Chondrocyte (in vitro differentiated cells): ENCODE results near the gene ASCC1. TPM values are rescaled to one million over a fixed set of nuclear protein-coding genes. Genes with fewer than 3 reads are reported as not detected.
A peak's percentile ranks its signal among the peaks of the same experiment; 100 is the strongest.
"Not testable (repeated sequence)": the region's sequence is repeated elsewhere in the genome, so short reads cannot be mapped to it uniquely, and the experiment has no call there.

Experiments used
- DNase-seq: peaks from one replicate; pipeline ENCODE4 v3.0.0; 2021; ENCODE audit warnings: mixed read lengths, low spot score
- H3K27ac Mint-ChIP-seq: one replicate; pipeline ENCODE4 v1.8.0; 2021; ENCODE audit warnings: mild to moderate bottlenecking, moderate library complexity, mixed read lengths; ENCODE audit not compliant: unreplicated experiment
- H3K27me3 Mint-ChIP-seq: 2 replicates; pipeline ENCODE4 v1.8.0; 2021; ENCODE audit warnings: low read depth, mixed read lengths
- H3K36me3 Mint-ChIP-seq: 2 replicates; pipeline ENCODE4 v1.8.0; 2021; ENCODE audit warnings: low read depth, mixed read lengths
- H3K4me1 Mint-ChIP-seq: 2 replicates; pipeline ENCODE4 v1.8.0; 2021; ENCODE audit warnings: low read depth, mild to moderate bottlenecking, mixed read lengths
- H3K4me3 Mint-ChIP-seq: one replicate; pipeline ENCODE4 v1.8.0; 2021; ENCODE audit warnings: mild to moderate bottlenecking, moderate library complexity, mixed read lengths; ENCODE audit not compliant: unreplicated experiment
- H3K9me3 Mint-ChIP-seq: 2 replicates; pipeline ENCODE4 v1.8.0; 2021; ENCODE audit warnings: low read depth, mixed read lengths
- total RNA-seq: library from RNA; stranded (reverse); gene quantifications from 3 replicates; pipeline ENCODE4 v1.2.1, GENCODE V29; 2021
- TF ChIP-seq, protein P1 (sequence below): fragments of 200-600 bp; sonication (generic); IDR thresholded peaks from 2 replicates; pipeline ENCODE4 v1.5.0; 2021; ENCODE audit warnings: antibody characterized with exemption, mild to moderate bottlenecking, moderate library complexity

ASCC1 gene
- total RNA-seq, 1 donor from 2014 or later: 36.8 TPM

DNA sequence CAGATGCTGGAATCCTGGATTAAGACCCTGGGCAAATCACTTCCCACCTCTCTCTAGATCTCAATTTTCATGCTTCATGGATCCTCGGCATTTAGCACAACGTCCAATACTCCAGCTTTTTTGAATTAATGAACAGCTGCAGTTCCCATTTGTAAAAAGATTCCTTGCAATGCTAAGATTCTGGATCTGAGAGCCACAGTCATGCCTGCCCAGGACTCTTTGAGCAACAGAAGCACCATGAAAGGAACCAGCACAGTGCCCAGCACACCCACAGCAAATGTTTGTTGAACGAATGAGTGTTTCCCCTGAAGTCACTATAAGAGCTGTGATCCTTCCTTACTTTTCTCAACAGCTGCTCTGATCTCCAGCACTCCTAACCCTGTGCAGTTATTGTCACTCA lies 36.9 kb upstream of the ASCC1 start:
- H3K4me3 Mint-ChIP-seq: no peak overlapping the region
- peak overlapping the region; percentile 33 for H3K27ac Mint-ChIP-seq
- H3K9me3 Mint-ChIP-seq: no peaks in the 10 kb centered on the region
- peaks cover 67% of the 10 kb centered on the region for H3K4me1 Mint-ChIP-seq
- TF ChIP-seq, protein P1, sequence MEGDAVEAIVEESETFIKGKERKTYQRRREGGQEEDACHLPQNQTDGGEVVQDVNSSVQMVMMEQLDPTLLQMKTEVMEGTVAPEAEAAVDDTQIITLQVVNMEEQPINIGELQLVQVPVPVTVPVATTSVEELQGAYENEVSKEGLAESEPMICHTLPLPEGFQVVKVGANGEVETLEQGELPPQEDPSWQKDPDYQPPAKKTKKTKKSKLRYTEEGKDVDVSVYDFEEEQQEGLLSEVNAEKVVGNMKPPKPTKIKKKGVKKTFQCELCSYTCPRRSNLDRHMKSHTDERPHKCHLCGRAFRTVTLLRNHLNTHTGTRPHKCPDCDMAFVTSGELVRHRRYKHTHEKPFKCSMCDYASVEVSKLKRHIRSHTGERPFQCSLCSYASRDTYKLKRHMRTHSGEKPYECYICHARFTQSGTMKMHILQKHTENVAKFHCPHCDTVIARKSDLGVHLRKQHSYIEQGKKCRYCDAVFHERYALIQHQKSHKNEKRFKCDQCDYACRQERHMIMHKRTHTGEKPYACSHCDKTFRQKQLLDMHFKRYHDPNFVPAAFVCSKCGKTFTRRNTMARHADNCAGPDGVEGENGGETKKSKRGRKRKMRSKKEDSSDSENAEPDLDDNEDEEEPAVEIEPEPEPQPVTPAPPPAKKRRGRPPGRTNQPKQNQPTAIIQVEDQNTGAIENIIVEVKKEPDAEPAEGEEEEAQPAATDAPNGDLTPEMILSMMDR: no peak
- H3K27me3 Mint-ChIP-seq: no peaks in the 10 kb centered on the region
- no peaks in the 10 kb centered on the region for H3K36me3 Mint-ChIP-seq
- no peak for DNase-seq

DNA sequence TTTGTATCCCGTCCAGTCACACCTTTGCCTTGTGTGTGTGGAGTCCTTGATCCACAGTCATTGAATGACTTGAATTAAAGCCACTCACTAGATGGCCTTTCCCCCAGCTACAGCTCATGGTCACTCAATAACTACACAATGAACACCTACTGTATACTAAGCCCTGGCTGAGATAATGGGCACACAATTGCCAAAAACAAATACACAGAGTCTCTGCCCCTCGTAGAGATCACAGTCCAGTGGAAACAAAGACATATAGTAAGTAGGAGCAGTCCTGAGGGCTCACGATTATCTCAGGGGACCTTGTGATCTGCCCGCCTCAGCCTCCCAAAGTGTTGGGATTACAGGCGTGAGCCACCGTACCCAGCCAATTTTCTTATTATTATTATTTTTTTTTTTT lies 35.6 kb upstream of the ASCC1 start:
- H3K9me3 Mint-ChIP-seq: no peaks in the 10 kb centered on the region
- DNase-seq: no peak
- no peak overlapping the region for H3K4me3 Mint-ChIP-seq
- no peak overlapping the region for H3K27ac Mint-ChIP-seq
- TF ChIP-seq, protein P1: no peak
- H3K27me3 Mint-ChIP-seq: no peaks in the 10 kb centered on the region
- no peaks in the 10 kb centered on the region for H3K36me3 Mint-ChIP-seq
- peaks cover 68% of the 10 kb centered on the region for H3K4me1 Mint-ChIP-seq

DNA sequence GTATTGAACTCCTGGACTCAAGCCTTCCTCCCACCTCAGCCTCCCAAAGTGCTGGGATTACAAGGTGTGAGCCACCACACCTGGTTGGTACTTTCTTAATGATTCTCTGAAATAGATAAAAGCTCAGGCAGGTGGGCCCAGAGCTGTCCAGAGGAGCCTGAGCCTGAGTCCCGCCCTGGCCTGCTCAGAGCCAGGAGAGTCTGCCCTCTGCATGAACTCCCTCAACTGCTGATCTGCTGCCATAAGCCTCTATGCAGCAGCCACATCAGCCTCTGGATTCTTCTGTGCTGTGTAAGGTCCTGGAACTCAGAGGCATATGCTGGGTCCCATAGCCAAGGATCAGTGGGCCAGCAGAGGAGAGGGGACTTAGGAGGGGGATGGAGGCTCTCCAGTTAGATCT lies 34.6 kb upstream of the ASCC1 start:
- Mint-ChIP-seq H3K9me3 (no peaks in the 10 kb centered on the region), H3K36me3 (no peaks in the 10 kb centered on the region), H3K4me1 (peaks cover 69% of the 10 kb centered on the region), H3K4me3 (no peak overlapping the region), H3K27ac (peak overlapping the region; percentile 68), H3K27me3 (no peaks in the 10 kb centered on the region)
- DNase-seq: peak; percentile 36
- TF ChIP-seq, protein P1: no peak

DNA sequence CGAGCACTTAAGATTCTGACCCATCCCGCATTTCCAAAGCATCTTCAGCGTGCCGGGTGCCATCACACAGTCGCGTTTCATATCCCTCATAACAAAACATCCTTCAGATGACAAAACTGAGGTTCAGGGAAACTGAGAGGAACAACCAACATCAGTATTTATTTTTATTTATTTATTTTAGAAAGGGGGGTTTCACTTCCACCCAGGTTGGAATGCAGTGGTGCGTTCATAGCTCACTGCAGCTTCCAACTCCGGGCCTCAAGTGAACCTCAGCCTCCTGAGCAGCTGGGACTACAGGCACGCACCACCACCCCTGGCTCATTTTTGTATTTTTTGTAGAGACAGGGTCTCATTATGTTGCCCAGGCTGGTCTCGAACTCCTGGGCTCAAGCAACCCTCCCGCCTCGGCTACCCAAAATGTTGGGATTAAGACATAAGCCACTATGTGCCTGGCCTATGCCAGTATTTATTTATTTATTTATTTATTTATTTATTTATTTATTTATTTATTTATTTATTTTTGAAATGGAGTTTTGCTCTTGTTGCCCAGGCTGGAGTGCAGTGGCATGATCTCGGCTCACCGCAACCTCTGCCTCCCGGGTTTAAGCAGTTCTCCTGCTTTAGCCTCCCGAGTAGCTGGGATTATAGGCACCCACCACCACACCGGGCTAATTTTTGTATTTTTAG lies 33.2 kb upstream of the ASCC1 start:
- H3K36me3 Mint-ChIP-seq, H3K9me3 Mint-ChIP-seq, H3K27me3 Mint-ChIP-seq, DNase-seq: not testable (repeated sequence)
- Mint-ChIP-seq H3K27ac (peak overlapping the region; percentile 94), H3K4me1 (peaks cover 69% of the 10 kb centered on the region), H3K4me3 (peak overlapping the region; percentile 48)

DNA sequence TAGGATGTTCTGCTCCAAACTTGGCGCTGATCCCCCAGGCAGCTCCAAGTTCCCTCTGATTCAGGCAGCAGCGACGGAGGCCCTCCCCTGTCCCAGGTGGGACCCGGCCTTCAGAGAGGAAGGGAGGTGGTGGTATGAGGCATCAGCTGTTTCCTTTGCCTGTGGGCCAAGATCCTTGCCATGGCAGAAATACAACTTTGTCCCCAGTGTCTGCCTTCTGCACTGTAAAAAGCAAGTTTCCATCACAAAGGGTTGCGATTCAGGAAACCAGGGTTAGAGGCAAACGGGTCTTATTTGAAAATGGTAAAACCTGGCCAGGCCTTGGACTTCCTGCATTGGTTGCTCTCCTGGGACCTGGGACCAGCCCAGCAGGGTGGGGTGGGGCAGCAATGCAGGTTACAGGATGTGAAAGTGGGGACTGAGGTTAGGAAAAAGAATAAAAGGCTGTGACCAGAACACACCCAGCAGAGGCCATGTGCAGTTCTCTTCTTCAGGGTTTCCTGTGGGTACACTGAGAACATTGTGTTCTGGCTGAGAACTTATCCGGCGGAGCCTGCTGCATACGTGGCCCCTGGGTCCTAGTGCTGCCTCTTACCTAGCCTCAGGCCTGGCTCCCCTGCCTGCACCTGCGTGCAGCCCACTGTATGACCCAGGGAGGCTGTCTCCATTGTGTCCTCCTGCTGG lies 32.5 kb upstream of the ASCC1 start:
- DNase-seq: peak; percentile 39
- H3K36me3 Mint-ChIP-seq: no peaks in the 10 kb centered on the region
- H3K27me3 Mint-ChIP-seq: no peaks in the 10 kb centered on the region
- peak overlapping the region; percentile 48 for H3K4me3 Mint-ChIP-seq
- H3K9me3 Mint-ChIP-seq: no peaks in the 10 kb centered on the region
- peaks cover 74% of the 10 kb centered on the region for H3K4me1 Mint-ChIP-seq
- TF ChIP-seq, protein P1: no peak
- H3K27ac Mint-ChIP-seq: peak overlapping the region; percentile 94
